Thyroid gland (tissue), 4 donors: Measurements from ENCODE around the gene TIAM1.
A peak's percentile ranks its signal among the peaks of the same experiment; 100 is the strongest.

Source experiments
- CTCF ChIP-seq, 6 experiments: fragments of 200-600 bp in 3 of 6; fragments of 450-650 bp in 3 of 6; sonication (generic) in 3 of 6; IDR thresholded peaks; one replicate each; pipeline ENCODE4 v1.5.1; 2016 to 2019; ENCODE audit warnings: antibody characterized with exemption in 6 of 6, mild to moderate bottlenecking in 2 of 6, inconsistent platforms in 1 of 6, moderate library complexity in 1 of 6
- POLR2A ChIP-seq, 2 donors: fragments of 450-650 bp; IDR thresholded peaks; one replicate each; pipeline ENCODE4 v1.6.1; 2017; ENCODE audit warnings: antibody characterized with exemption in 2 of 2, mild to moderate bottlenecking in 2 of 2, moderate library complexity in 1 of 2

DNA sequence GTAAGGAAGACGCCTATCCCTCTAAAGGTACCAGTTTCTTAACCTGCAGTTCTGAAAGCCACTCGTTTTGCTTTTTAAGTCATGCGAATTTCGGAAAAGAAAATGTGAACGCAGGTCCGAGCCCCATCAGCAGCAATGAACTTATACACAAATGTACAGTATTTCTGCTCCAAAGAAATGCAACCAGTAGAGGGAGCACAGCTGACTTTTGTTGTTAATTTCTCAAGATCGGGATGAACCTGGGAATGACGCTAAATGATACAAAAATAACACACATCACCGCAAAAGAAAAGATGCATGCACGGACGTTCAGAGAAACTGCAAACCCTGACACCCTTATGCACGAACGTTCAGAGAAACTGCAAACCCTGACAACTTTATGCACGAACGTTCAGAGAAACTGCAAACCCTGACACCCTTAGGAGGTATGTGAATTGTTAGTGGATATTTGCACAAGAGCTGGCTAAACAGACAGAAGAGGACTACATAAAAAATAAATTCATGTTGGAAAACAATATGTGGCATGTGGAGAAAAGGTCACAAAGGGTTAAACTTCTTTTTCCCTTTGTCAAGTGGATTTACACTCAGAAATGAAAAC, 3.5 kb upstream of the TIAM1 start:
- TF ChIP-seq CTCF (IDR thresholded peaks at IDR 0.05) (peak in 1 of 6 experiments; percentile 18), POLR2A (IDR thresholded peaks at IDR 0.05) (no peak)
